NB4 (cell line): ENCODE measurements around the gene E2F3.

Experiments
- CTCF ChIP-seq: IDR thresholded peaks from one replicate; pipeline ENCODE4 v1.5.1; 2012; ENCODE audit warnings: low read depth, low read length
- MAX ChIP-seq: IDR thresholded peaks from 2 replicates; pipeline ENCODE4 v1.6.1; 2011; ENCODE audit warnings: low read depth, low read length
- POLR2A ChIP-seq: IDR thresholded peaks from 2 replicates; pipeline ENCODE4 v1.6.1; 2011; ENCODE audit warnings: mild to moderate bottlenecking; ENCODE audit not compliant: insufficient read length; ENCODE audit errors: extremely low read depth

GRCh38 chr6:20403070-20403765, 1.5 kb downstream of the E2F3 start:
- TF ChIP-seq CTCF (no peak), MAX (peak; percentile 84), POLR2A (peak; percentile 54)
